ENCODE data around the gene ARID5B. TPM values are rescaled to one million over a fixed set of nuclear protein-coding genes. Genes with fewer than 3 reads are reported as not detected.

Gene ARID5B
- polyA plus RNA-seq, 1 experiment: 137 TPM

DNA sequence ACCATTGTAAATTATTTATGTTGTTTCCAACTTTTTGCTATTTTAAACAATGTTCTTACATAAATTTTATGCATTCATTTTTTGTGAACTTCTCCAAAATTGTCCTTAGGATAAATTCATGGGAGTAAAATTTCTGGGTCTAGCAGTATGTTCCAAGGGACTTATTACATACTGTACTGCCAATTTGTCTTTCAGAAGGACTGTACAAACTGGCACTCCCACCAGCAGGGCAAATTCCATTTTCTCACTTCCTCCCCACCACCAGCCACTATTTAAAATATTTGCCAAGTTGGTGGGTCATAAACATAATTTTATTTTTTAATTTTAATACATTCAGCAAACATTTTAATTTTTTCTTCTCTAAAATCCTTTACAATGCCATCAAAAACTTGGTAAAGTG lies 13.7 kb upstream of the ARID5B start:
- Histone ChIP-seq H3K9me3 (ENCODE audit: control insufficient read depth, insufficient read depth, low read length) (no peaks in the 10 kb centered on the region), H3K4me3 (ENCODE audit: low read depth, low read length) (no peak overlapping the region), H3K27me3 (ENCODE audit: control insufficient read depth, insufficient read depth, low read length) (no peaks in the 10 kb centered on the region), H3K27ac (ENCODE audit: low read depth, low read length) (no peak overlapping the region)
- no peak for DNase-seq (ENCODE audit: low read depth, low spot score)
- POLR2A ChIA-PET: no interaction called here
- TF ChIP-seq, protein P1, sequence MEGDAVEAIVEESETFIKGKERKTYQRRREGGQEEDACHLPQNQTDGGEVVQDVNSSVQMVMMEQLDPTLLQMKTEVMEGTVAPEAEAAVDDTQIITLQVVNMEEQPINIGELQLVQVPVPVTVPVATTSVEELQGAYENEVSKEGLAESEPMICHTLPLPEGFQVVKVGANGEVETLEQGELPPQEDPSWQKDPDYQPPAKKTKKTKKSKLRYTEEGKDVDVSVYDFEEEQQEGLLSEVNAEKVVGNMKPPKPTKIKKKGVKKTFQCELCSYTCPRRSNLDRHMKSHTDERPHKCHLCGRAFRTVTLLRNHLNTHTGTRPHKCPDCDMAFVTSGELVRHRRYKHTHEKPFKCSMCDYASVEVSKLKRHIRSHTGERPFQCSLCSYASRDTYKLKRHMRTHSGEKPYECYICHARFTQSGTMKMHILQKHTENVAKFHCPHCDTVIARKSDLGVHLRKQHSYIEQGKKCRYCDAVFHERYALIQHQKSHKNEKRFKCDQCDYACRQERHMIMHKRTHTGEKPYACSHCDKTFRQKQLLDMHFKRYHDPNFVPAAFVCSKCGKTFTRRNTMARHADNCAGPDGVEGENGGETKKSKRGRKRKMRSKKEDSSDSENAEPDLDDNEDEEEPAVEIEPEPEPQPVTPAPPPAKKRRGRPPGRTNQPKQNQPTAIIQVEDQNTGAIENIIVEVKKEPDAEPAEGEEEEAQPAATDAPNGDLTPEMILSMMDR (IDR thresholded peaks at IDR 0.05; ENCODE audit: low read depth, low read length): no peak
- CTCF ChIA-PET: no interaction called here

DNA sequence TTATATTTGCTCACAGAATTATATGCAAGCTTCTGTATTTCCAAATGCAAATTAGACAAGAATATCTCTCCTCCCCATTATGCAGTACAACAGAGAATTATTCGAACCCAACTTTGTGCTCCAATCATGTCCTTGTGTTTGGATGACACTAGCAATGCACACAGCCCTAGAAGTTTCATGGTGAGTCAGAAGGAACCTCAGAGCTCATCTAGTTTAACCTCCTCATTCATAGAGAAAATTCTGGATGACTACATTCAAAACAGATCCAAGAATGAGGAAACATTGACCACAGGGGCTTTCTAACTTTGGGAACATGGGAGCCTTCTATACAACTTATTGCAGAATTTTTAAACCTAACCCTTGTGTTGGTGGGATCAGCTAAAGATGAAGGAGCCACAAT lies 12.8 kb upstream of the ARID5B start:
- no peak overlapping the region for H3K4me3 ChIP-seq (ENCODE audit: low read depth, low read length)
- no peaks in the 10 kb centered on the region for H3K27me3 ChIP-seq (ENCODE audit: control insufficient read depth, insufficient read depth, low read length)
- no peaks in the 10 kb centered on the region for H3K9me3 ChIP-seq (ENCODE audit: control insufficient read depth, insufficient read depth, low read length)
- TF ChIP-seq, protein P1 (IDR thresholded peaks at IDR 0.05; ENCODE audit: low read depth, low read length): no peak
- no peak overlapping the region for H3K27ac ChIP-seq (ENCODE audit: low read depth, low read length)
- DNase-seq (ENCODE audit: low read depth, low spot score): no peak
- POLR2A ChIA-PET: no interaction called here
- CTCF ChIA-PET: no interaction called here

DNA sequence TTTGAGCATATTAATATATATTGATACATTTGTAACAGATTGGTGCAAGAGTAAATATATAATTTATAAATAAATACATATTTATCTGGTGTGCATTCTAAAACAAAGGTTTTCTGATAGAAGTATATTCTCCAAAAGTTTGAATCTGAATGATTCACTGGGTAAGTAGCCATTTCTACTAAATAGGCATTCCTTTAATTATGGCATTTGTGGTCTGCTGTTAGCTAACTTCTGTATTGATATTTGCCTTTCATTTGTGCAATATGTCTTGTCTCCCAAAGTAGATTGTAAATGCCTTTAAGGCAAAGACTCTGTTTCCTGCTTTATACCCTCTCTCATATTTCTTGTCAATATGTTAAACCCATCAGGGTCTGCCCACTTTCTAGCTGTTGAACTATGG lies 11.1 kb upstream of the ARID5B start:
- Histone ChIP-seq H3K27me3 (ENCODE audit: control insufficient read depth, insufficient read depth, low read length) (no peaks in the 10 kb centered on the region), H3K4me3 (ENCODE audit: low read depth, low read length) (no peak overlapping the region), H3K27ac (ENCODE audit: low read depth, low read length) (no peak overlapping the region), H3K9me3 (ENCODE audit: control insufficient read depth, insufficient read depth, low read length) (no peaks in the 10 kb centered on the region)
- DNase-seq (ENCODE audit: low read depth, low spot score): no peak
- ChIA-PET POLR2A (interaction anchor here (0.6 kb wide), 1 partner anchor 148 kb away, joined by 3 read pairs; no protein-coding TSS in a partner anchor), CTCF (no interaction called here)
- TF ChIP-seq, protein P1 (IDR thresholded peaks at IDR 0.05; ENCODE audit: low read depth, low read length): no peak

DNA sequence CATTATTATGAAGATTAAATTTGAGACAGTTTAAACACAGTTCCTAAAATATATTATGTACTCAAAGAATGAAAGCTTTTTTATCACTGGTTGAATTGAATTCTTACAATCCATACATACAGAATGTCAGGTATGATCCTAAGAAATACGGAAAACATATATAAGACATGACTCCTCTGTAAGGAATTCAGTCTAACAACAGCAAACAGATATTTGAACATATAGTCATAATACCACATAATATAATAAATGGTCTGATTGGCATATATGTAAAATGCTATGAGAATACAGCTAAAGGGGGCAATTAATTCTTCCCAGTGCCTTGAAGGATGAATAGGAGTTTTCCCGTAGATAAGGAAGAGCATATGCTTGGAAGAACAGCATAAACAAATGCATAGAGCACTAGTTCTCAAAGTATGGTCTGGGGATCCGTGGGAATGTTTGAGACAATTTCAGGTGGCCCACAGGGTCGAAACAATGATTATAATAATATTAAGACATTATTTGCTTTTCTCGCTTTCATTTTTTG lies 10.6 kb upstream of the ARID5B start:
- CTCF ChIA-PET: interaction anchor here (0.9 kb wide), 1 partner anchor 147 kb away, joined by 3 read pairs; no protein-coding TSS in a partner anchor
- TF ChIP-seq, protein P1 (IDR thresholded peaks at IDR 0.05; ENCODE audit: low read depth, low read length): no peak
- Histone ChIP-seq H3K4me3 (ENCODE audit: low read depth, low read length) (no peak overlapping the region), H3K9me3 (ENCODE audit: control insufficient read depth, insufficient read depth, low read length) (no peaks in the 10 kb centered on the region), H3K27ac (ENCODE audit: low read depth, low read length) (no peak overlapping the region), H3K27me3 (ENCODE audit: control insufficient read depth, insufficient read depth, low read length) (no peaks in the 10 kb centered on the region)
- POLR2A ChIA-PET: interaction anchor here (0.6 kb wide), 1 partner anchor 148 kb away, joined by 3 read pairs; no protein-coding TSS in a partner anchor
- DNase-seq (ENCODE audit: low read depth, low spot score): no peak

DNA sequence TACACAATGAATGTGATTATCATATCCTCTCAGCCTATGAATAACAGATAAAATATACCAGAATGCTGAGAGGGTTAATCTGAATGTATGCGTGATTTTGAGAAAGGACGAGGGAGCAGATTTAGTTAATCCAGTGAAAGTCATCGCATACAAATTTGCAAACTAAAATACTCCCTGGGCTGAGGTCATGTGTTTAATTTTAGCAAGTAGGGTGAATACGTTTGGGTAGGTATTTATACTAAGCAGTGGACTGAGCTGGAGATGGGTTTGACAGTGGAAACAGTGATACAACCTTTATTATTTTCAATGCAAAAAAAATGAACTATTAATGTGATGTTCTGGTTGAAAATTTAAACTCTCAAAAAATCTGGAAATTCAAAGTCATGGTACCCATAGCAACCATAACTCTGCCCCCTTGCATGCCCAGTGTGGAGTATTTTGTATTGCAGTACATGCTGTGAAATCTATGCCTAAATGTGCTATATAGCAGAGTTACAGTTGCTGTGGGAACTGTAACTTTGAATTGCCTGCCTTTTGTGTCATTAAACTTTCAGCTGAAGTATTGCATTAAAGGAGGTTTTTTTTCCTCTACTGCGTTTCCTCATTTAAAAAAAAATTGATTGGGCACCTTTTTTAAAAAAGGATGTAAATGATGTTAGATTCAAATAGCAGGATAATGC lies 9.5 kb upstream of the ARID5B start:
- TF ChIP-seq, protein P1 (IDR thresholded peaks at IDR 0.05; ENCODE audit: low read depth, low read length): no peak
- CTCF ChIA-PET: no interaction called here

More for the DNA sequence above, 9.5 kb upstream of the ARID5B start:
- POLR2A ChIA-PET: no interaction called here
- DNase-seq (ENCODE audit: low read depth, low spot score): no peak
- Histone ChIP-seq H3K27ac (ENCODE audit: low read depth, low read length) (no peak overlapping the region), H3K4me3 (ENCODE audit: low read depth, low read length) (no peak overlapping the region), H3K27me3 (ENCODE audit: control insufficient read depth, insufficient read depth, low read length) (no peaks in the 10 kb centered on the region), H3K9me3 (ENCODE audit: control insufficient read depth, insufficient read depth, low read length) (no peaks in the 10 kb centered on the region; the same call in 1 of the 2 replicates)

Measured in AG04450 (cell line).